GM13976 (cell line): Measurements from ENCODE around the gene RAB6C.
"Not testable (repeated sequence)": the region's sequence is repeated elsewhere in the genome, so short reads cannot be mapped to it uniquely, and the experiment has no call there.

Experiments used
- DNase-seq: peaks from one replicate; pipeline ENCODE4 v3.0.0; 2012; ENCODE audit warnings: low spot score
- in situ Hi-C: fragments of 300-500 bp; cut with MboI; formaldehyde crosslinking; loops from one replicate; pipeline ENCODE4 v1.12.0; 2022; ENCODE audit warnings: low sequenced_read_pairs, mixed read lengths, inconsistent platforms; ENCODE audit not compliant: unreplicated experiment
- TF ChIP-seq, protein P1 (sequence below): IDR thresholded peaks from 2 replicates; pipeline ENCODE4 v1.5.1; 2012; ENCODE audit warnings: borderline replicate concordance, mild to moderate bottlenecking; ENCODE audit not compliant: insufficient read depth; ENCODE audit errors: extremely low read depth, missing control alignments, control extremely low read depth

Gene RAB6C

DNA sequence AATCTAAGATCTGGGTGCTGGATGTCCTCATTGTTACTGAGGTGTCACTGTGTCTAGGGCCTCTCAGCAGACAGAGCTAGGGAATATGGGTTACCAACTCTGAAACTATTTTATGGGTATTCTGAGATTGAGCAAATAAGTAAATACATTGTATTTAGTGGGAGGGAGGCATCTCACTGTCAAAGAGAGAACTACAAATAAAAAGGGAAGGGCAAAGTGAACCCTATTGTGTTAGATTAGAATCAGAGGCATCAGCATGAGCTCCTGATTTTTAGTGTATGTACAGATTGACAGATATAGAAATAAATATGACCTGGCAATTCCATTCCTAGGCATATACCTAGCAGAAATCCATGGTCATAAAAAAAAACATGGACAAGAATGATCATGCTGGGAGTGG lies 33.9 kb upstream of the RAB6C start:
- in situ Hi-C loops = no loop called here
- TF ChIP-seq, protein P1, sequence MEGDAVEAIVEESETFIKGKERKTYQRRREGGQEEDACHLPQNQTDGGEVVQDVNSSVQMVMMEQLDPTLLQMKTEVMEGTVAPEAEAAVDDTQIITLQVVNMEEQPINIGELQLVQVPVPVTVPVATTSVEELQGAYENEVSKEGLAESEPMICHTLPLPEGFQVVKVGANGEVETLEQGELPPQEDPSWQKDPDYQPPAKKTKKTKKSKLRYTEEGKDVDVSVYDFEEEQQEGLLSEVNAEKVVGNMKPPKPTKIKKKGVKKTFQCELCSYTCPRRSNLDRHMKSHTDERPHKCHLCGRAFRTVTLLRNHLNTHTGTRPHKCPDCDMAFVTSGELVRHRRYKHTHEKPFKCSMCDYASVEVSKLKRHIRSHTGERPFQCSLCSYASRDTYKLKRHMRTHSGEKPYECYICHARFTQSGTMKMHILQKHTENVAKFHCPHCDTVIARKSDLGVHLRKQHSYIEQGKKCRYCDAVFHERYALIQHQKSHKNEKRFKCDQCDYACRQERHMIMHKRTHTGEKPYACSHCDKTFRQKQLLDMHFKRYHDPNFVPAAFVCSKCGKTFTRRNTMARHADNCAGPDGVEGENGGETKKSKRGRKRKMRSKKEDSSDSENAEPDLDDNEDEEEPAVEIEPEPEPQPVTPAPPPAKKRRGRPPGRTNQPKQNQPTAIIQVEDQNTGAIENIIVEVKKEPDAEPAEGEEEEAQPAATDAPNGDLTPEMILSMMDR = no peak
- no peak for DNase-seq

DNA sequence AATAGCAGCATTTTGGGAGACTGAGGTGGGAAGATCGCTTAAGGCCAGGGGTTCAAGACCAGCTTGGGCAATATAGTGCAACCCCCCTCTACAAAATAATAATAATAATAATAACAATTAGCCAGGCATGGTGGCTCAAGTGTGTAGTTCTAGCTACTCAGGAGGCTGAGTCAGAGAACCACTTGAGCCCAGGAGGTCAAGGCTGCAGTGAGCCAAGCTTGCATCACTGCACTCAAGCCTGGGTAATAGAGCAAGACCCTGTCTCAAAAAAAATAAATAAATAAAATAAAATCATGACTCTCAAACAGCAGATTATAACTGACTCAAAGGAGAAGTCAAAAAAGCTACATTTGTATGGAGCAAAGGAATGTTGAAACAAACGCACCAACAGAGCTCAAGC lies 31.8 kb upstream of the RAB6C start:
- in situ Hi-C loops, DNase-seq: not testable (repeated sequence)

DNA sequence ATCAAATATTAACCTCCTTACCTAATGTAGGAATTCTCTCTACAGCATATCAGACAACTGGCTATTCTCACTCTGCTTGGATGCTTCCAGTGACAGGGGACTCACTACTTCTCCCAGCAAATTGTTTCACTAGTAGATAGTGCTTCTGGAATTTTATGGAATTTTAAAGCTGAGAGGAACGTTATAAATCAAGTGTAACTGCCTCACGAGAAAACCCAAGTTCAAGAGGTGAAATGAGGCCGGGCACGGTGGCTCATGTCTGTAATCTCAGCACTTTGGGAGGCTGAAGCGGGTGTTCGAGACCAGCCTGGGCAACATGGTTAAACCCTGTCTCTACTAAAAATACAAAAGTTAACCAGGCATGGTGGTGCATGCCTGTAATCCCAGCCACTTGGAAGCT lies 23.3 kb upstream of the RAB6C start:
- in situ Hi-C loops, DNase-seq: not testable (repeated sequence)

DNA sequence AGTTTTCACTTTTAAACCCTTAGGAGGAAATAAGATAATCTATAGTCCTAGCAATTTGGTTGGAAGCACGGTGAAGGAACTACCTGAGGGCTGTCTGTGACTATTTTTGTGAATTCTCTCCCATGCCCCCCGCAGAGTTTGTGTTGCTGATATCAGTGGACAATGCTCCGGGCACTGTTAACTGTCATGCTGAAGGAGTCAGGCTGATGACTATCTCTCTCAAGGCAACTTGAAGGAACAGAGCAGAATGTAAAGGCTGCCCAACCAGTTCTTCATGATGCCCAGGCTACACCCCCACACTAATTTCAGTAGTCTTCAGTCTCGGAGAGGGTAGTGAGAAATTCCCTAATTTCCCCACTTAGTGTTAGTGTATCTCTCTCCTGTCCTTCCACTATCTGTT lies 21.6 kb upstream of the RAB6C start:
- in situ Hi-C loops = no loop called here
- no peak for DNase-seq
- TF ChIP-seq, protein P1 = no peak

DNA sequence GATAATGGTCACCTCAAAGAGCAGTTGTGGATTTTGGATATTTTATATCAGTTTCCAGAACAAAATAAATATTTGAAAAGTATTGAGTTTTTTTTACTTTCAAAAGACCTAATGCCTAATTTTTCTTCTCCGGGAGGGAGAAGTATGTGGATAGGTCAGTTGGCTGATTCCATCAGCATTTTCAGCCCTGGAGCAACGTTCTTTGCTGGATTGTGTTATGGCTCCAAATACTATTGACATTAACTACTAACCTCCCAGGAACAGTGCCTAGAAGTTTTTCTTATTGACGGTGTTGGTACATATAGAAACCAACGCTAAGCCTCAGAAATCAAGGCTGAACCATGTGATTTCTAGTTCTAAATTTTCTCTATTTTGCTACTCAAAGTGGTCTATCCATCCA lies 20.7 kb upstream of the RAB6C start:
- in situ Hi-C loops, DNase-seq: not testable (repeated sequence)

DNA sequence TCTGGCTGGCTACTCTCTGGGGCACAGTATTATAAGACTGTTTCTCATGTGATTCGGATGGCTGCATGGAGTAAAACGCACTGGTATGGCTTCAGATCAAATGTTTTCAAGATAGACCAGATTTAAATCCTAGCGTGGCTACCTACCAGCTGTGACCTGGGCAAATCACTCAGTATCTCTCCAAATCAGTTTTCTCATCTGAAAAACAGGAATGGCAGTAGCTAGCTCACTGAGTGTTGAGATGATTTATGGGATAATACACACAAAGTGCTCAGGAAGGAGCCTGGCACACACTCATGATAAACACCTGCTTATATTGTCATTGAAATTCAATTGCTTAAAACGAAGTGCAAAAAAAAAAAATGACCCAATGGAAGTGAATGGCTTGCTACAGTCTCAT lies 10.9 kb upstream of the RAB6C start:
- in situ Hi-C loops, DNase-seq: not testable (repeated sequence)

DNA sequence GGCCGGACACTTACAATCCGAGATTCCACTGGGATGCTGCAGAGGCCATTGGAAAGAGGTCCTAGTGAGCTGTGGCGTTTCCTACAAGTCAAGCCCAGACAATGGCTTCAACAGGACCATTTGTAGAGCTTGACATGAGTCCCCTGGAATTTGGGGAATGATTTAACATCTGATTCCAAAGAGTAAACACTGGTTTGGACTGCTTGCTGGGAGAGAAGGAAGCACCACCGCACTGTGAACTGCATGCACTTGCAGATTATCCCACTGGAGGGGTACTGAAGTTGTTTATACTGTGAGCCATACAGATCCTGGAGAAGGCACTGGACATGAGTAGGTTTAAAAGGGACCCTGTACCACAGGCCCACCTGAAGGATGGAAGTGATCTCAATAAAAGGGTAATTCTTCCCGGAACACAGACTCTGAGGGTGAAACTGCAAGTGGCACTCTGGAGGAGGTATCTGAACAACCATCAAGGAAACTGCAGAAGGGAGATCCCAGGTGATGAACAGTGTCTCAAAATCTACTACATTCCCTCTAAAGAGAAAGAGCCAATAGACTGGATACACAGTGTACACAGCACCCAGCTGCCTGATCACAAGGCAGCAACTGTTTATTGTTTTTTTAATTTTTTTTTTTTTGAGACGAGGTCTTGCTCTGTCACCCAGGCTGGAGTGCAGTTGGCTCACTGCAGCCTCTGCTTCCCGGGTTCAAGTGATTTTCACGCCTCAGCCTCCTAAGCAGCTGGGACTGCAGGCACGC lies 4.3 kb upstream of the RAB6C start:
- TF ChIP-seq, protein P1 = no peak
- DNase-seq = no peak
- in situ Hi-C loops = no loop called here

DNA sequence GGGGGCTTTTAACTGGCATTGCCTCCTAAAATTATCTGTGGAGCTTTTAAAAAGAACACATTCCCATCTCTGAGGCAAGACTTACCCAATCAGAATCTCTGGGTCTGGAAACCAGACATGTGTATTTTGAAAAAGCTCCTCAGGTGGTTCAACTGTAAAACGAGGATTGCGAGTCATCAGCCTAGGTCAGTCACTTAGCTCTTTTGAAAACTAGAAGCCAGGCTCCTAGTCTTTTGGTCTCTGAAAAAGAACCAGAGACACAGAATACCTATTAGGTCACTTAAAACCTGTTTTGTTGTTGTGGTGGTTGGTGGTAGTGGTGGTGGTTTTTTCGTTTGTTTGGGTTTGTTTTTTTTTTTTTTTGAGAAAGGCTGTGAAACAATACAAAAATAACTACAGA lies 2.5 kb upstream of the RAB6C start:
- DNase-seq, in situ Hi-C loops: not testable (repeated sequence)

DNA sequence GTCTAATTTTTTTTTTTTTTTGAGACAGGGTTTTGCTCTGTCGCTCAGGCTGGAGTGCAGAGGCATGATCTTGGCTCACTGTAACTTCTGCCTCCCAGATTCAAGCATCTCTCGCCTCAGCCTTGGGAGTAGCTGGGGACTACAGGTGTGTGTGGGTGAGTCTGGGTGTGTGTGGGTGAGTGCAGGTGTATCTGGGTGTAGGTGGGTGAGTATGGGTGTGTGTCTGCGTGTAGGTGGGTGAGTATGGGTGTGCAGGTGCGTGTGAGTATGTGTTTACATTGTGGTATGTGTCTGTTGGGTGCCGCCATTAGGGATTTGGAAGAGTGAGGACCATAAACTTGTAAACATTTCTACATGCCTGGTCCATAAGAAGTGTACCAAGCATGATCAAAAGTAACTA lies 1.5 kb upstream of the RAB6C start:
- TF ChIP-seq, protein P1 = no peak
- no peak for DNase-seq
- in situ Hi-C loops = no loop called here

DNA sequence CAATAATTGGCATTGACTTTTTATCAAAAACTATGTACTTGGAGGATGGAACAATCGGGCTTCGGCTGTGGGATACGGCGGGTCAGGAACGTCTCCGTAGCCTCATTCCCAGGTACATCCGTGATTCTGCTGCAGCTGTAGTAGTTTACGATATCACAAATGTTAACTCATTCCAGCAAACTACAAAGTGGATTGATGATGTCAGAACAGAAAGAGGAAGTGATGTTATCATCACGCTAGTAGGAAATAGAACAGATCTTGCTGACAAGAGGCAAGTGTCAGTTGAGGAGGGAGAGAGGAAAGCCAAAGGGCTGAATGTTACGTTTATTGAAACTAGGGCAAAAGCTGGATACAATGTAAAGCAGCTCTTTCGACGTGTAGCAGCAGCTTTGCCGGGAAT lies 780 bp downstream of the RAB6C start:
- in situ Hi-C loops, DNase-seq: not testable (repeated sequence)

DNA sequence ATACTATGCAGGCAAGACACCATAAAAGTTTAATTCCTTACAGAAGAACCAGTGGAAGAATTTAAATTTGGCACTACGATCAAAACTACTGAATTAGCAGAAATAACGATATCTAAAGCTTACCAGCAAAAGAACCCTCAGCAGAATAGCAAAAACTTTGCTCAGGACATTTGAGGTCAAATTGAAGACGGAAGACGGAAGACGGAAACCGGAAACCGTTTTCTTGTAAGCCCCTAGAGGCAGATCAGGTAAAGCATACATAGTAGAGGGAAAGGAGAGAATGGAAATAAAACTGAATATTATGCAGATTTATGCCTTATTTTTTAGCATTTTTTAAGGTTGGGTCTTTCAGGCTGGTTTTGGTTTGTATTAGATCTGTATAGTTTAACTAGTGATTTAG lies 2.2 kb downstream of the RAB6C start:
- DNase-seq, in situ Hi-C loops: not testable (repeated sequence)
